Suprapubic skin (tissue), 4 donors: ENCODE measurements around the gene TRPM7.

ENCODE experiments used
- EP300 ChIP-seq: sonication (generic); formaldehyde crosslinking; IDR thresholded peaks from one replicate; pipeline ENCODE4 v1.6.1; 2017; ENCODE audit warnings: antibody characterized with exemption
- POLR2A ChIP-seq, 2 donors: fragments of 450-650 bp; IDR thresholded peaks; one replicate each; pipeline ENCODE4 v1.6.1; 2017; ENCODE audit warnings: antibody characterized with exemption in 2 of 2, mild to moderate bottlenecking in 2 of 2, moderate library complexity in 2 of 2
- POLR2AphosphoS5 ChIP-seq, 3 donors: sonication (generic); formaldehyde crosslinking; IDR thresholded peaks; one replicate each; pipeline ENCODE4 v1.6.1; 2017; ENCODE audit warnings: antibody characterized with exemption in 3 of 3
- TF ChIP-seq, protein P1 (sequence below), 2 donors: fragments of 200-600 bp in 1 of 2; fragments of 450-650 bp in 1 of 2; sonication (generic) in 1 of 2; IDR thresholded peaks; one replicate each; pipeline ENCODE4 v1.5.1; 2016 to 2019; ENCODE audit warnings: antibody characterized with exemption in 2 of 2, mild to moderate bottlenecking in 1 of 2, moderate library complexity in 1 of 2

DNA sequence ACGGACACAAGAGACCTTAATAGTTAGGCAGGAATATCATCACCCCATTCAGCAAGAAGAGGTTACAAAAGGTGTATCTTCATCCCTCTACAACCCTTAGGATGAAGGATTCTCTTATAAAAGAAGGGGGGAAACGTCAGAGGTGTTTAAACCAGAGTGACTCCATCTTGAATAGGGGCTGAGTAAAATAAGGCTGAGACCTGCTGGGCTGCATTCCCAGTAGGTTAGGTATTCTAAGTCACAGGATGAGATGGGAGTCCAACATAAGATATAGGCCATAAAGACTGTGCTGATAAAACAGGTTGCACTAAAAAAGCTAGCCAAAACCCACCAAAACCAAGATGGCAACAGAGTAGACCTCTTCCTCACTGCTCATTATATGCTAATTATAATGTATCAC, 16.5 kb downstream of the TRPM7 start:
- TF ChIP-seq POLR2AphosphoS5 (IDR thresholded peaks at IDR 0.05) (no peak), POLR2A (IDR thresholded peaks at IDR 0.05) (no peak), EP300 (no peak)
- TF ChIP-seq, protein P1, sequence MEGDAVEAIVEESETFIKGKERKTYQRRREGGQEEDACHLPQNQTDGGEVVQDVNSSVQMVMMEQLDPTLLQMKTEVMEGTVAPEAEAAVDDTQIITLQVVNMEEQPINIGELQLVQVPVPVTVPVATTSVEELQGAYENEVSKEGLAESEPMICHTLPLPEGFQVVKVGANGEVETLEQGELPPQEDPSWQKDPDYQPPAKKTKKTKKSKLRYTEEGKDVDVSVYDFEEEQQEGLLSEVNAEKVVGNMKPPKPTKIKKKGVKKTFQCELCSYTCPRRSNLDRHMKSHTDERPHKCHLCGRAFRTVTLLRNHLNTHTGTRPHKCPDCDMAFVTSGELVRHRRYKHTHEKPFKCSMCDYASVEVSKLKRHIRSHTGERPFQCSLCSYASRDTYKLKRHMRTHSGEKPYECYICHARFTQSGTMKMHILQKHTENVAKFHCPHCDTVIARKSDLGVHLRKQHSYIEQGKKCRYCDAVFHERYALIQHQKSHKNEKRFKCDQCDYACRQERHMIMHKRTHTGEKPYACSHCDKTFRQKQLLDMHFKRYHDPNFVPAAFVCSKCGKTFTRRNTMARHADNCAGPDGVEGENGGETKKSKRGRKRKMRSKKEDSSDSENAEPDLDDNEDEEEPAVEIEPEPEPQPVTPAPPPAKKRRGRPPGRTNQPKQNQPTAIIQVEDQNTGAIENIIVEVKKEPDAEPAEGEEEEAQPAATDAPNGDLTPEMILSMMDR (IDR thresholded peaks at IDR 0.05): no peak
